ENCODE measurements around the gene FADS2.

GRCh38 chr11:61903845-61904244 is 75.7 kb downstream of the FADS2 start:
- no peak for TF ChIP-seq ERG (CRISPR knock-in tag; IDR thresholded peaks at IDR 0.05)
- TF ChIP-seq TEAD4 (CRISPR knock-in tag; IDR thresholded peaks at IDR 0.05) = no peak
- TF ChIP-seq CTCF (IDR thresholded peaks at IDR 0.05) = no peak
- no peak for TF ChIP-seq ZBTB43 (CRISPR knock-in tag; IDR thresholded peaks at IDR 0.05)
- TF ChIP-seq NFYB (CRISPR knock-in tag; conservative IDR thresholded peaks at IDR 0.05; ENCODE audit: low read depth) = no peak
- TF ChIP-seq PRRX2 (CRISPR knock-in tag; IDR thresholded peaks at IDR 0.05) = no peak
- no peak for TF ChIP-seq ZNF219 (CRISPR knock-in tag; IDR thresholded peaks at IDR 0.05; ENCODE audit: borderline replicate concordance)
- no peak for TF ChIP-seq MAX (CRISPR knock-in tag; IDR thresholded peaks at IDR 0.05)
- TF ChIP-seq NR1H2 (CRISPR knock-in tag; IDR thresholded peaks at IDR 0.05) = no peak
- no peak for TF ChIP-seq ZNF138 (CRISPR knock-in tag; conservative IDR thresholded peaks at IDR 0.05)
- no peak for TF ChIP-seq FOXJ3 (CRISPR knock-in tag; IDR thresholded peaks at IDR 0.05; ENCODE audit: borderline replicate concordance)

All from WTC11 (cell line).